Parathyroid adenoma (tissue), 2 donors: ENCODE results near the gene TSHZ2.
"Not testable (repeated sequence)": the region's sequence is repeated elsewhere in the genome, so short reads cannot be mapped to it uniquely, and the experiment has no call there.

Experiments used
- H2AFZ ChIP-seq: fragments of 300-600 bp; sonication (generic); one replicate; pipeline ENCODE4 v1.7.0; 2017; ENCODE audit warnings: antibody characterized with exemption, mild to moderate bottlenecking
- H3K27ac ChIP-seq: fragments of 300-600 bp; sonication (generic); one replicate; pipeline ENCODE4 v1.7.0; 2017
- H3K27me3 ChIP-seq: fragments of 300-600 bp; sonication (generic); one replicate; pipeline ENCODE4 v1.7.0; 2017; ENCODE audit warnings: low read length; ENCODE audit not compliant: control insufficient read depth, insufficient read depth
- H3K36me3 ChIP-seq: fragments of 300-600 bp; sonication (generic); one replicate; pipeline ENCODE4 v1.7.0; 2017; ENCODE audit warnings: low read length; ENCODE audit not compliant: control insufficient read depth, insufficient read depth
- H3K4me1 ChIP-seq: fragments of 300-600 bp; sonication (generic); one replicate; pipeline ENCODE4 v1.7.0; 2017; ENCODE audit warnings: control low read depth
- H3K4me2 ChIP-seq: fragments of 300-600 bp; sonication (generic); one replicate; pipeline ENCODE4 v1.7.0; 2017; ENCODE audit warnings: low read length
- H3K4me3 ChIP-seq: fragments of 300-600 bp; sonication (generic); one replicate; pipeline ENCODE4 v1.7.0; 2017; ENCODE audit warnings: low read depth, low read length
- H3K79me2 ChIP-seq: fragments of 300-600 bp; sonication (generic); one replicate; pipeline ENCODE4 v1.7.0; 2017; ENCODE audit warnings: control low read depth
- H3K9ac ChIP-seq: fragments of 300-600 bp; sonication (generic); one replicate; pipeline ENCODE4 v1.7.0; 2017; ENCODE audit warnings: mild to moderate bottlenecking
- H3K9me3 ChIP-seq: fragments of 300-600 bp; sonication (generic); one replicate; pipeline ENCODE4 v1.7.0; 2017; ENCODE audit warnings: low read length; ENCODE audit not compliant: control insufficient read depth
- TF ChIP-seq, protein P1 (sequence below): fragments of 300-600 bp; sonication (generic); IDR thresholded peaks from one replicate; pipeline ENCODE4 v1.7.0; 2017; ENCODE audit warnings: antibody characterized with exemption, mild to moderate bottlenecking
- donor health status: primary hyperparathyroidism.

TSHZ2 gene

DNA sequence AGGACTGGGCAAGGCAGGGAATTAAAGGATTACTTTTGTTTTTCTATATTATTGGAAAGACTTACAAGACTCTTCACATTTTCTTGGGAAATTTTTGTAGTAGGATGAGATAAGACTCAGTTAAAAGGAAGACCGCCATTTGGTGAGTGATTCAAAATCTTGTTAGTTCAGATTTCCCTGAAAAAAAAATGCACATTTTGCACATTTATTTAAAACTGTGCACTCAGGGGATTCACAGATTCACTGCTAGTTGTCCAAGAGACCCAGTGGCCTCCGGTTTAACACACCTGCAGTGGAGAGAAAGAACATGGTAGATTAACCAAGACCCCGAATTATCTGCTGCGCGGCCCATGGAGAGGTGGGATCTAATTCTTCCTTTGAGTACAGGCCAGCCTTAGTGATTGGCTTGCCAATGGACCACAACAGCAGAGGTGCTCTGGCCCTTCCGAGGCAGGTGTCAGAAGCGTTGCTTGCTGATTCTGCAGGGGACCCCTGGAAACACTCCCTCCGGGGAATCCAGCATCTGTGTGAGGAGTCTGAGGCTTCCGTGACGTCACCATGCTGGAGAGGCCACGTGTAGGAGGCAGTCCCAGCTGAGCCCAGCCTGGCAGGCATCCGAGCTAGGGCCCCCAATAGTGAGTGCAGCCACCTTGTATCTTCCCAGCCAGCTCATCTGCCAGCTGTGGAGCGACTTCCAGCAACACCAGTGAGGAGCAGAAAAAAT, 552.6 kb downstream of the TSHZ2 start:
- Histone ChIP-seq H3K27me3 (no peaks in the 10 kb centered on the region), H3K9me3 (no peaks in the 10 kb centered on the region), H3K36me3 (no peaks in the 10 kb centered on the region), H3K9ac (no peak overlapping the region), H2AFZ (no peak overlapping the region), H3K4me3 (no peak overlapping the region), H3K4me1 (no peaks in the 10 kb centered on the region), H3K4me2 (no peak overlapping the region), H3K27ac (no peak overlapping the region), H3K79me2 (no peaks in the 10 kb centered on the region)
- TF ChIP-seq, protein P1, sequence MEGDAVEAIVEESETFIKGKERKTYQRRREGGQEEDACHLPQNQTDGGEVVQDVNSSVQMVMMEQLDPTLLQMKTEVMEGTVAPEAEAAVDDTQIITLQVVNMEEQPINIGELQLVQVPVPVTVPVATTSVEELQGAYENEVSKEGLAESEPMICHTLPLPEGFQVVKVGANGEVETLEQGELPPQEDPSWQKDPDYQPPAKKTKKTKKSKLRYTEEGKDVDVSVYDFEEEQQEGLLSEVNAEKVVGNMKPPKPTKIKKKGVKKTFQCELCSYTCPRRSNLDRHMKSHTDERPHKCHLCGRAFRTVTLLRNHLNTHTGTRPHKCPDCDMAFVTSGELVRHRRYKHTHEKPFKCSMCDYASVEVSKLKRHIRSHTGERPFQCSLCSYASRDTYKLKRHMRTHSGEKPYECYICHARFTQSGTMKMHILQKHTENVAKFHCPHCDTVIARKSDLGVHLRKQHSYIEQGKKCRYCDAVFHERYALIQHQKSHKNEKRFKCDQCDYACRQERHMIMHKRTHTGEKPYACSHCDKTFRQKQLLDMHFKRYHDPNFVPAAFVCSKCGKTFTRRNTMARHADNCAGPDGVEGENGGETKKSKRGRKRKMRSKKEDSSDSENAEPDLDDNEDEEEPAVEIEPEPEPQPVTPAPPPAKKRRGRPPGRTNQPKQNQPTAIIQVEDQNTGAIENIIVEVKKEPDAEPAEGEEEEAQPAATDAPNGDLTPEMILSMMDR = no peak

DNA sequence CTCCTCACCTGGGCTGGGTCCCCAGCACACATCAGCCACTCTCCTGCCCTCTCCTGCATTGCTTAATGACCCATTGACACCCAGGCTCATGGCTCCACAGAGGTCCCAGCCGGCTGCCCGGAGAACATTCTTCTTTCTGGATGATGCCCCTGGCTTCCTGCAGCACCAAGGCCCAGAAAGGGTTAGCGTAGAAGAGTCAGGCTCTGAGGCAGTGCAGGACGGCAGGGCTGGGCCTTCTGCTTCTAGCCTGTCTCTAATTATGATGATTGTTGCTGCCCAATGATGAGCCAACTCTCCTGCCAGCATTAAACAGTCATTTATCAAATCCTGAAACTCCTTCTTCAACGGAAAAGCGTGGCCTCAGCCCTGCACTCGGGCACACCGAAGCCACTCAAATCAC, 555.0 kb downstream of the TSHZ2 start:
- H2AFZ ChIP-seq = no peak overlapping the region
- H3K9me3 ChIP-seq = no peaks in the 10 kb centered on the region
- no peaks in the 10 kb centered on the region for H3K79me2 ChIP-seq
- H3K4me3 ChIP-seq = no peak overlapping the region
- H3K9ac ChIP-seq = no peak overlapping the region
- no peak overlapping the region for H3K4me2 ChIP-seq
- no peak overlapping the region for H3K27ac ChIP-seq
- H3K36me3 ChIP-seq = no peaks in the 10 kb centered on the region
- H3K4me1 ChIP-seq = no peaks in the 10 kb centered on the region
- H3K27me3 ChIP-seq = no peaks in the 10 kb centered on the region
- TF ChIP-seq, protein P1 = no peak

DNA sequence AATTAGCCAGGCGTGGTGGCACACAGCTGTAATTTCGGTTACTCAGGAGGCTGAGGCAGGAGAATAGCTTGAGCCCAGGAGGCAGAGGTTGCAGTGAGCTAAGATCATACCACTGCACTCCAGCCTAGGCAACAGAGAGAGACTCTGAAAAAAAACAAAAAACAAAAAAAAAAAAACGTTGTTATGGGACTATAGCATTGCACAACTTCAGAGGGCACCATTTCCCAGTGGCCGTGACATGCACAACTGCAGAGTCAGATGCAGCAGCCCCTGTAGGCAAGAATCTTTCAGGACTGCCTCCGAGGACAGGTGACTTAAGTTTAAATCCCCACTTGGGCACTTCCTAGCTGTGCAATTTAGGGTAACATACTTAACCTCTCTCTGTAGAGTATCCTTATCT, 557.5 kb downstream of the TSHZ2 start:
- no peaks in the 10 kb centered on the region for H3K4me1 ChIP-seq
- H3K9me3 ChIP-seq = no peaks in the 10 kb centered on the region
- H3K36me3 ChIP-seq = no peaks in the 10 kb centered on the region
- no peaks in the 10 kb centered on the region for H3K79me2 ChIP-seq
- no peak overlapping the region for H3K4me2 ChIP-seq
- no peak overlapping the region for H3K9ac ChIP-seq
- no peak overlapping the region for H2AFZ ChIP-seq
- TF ChIP-seq, protein P1 = no peak
- H3K4me3 ChIP-seq = no peak overlapping the region
- no peaks in the 10 kb centered on the region for H3K27me3 ChIP-seq
- H3K27ac ChIP-seq = no peak overlapping the region

DNA sequence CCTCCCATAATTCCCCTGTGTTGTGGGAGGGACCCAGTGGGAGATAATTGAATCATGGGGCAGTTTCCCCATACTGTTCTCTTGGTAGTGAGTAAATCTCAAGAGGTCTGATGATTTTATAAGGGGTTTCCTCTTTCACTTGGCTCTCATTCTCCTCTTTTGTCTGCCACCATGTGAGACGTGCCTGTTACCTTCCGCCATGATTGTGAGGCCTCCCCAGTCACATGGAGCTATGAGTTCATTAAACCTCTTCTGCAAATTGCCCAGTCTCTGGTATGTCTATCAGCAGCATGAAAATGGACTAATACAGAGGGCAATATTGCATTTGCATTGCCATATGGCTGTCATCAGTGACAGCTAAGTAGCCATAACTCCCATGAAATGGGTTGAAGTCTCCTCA, 558.3 kb downstream of the TSHZ2 start:
- Histone ChIP-seq H3K36me3 (no peaks in the 10 kb centered on the region), H3K4me3 (no peak overlapping the region), H3K9ac (no peak overlapping the region), H3K27me3 (no peaks in the 10 kb centered on the region), H3K4me1 (no peaks in the 10 kb centered on the region), H3K27ac (no peak overlapping the region), H3K9me3 (no peaks in the 10 kb centered on the region), H3K79me2 (no peaks in the 10 kb centered on the region), H3K4me2 (no peak overlapping the region), H2AFZ (no peak overlapping the region)
- TF ChIP-seq, protein P1 = no peak

DNA sequence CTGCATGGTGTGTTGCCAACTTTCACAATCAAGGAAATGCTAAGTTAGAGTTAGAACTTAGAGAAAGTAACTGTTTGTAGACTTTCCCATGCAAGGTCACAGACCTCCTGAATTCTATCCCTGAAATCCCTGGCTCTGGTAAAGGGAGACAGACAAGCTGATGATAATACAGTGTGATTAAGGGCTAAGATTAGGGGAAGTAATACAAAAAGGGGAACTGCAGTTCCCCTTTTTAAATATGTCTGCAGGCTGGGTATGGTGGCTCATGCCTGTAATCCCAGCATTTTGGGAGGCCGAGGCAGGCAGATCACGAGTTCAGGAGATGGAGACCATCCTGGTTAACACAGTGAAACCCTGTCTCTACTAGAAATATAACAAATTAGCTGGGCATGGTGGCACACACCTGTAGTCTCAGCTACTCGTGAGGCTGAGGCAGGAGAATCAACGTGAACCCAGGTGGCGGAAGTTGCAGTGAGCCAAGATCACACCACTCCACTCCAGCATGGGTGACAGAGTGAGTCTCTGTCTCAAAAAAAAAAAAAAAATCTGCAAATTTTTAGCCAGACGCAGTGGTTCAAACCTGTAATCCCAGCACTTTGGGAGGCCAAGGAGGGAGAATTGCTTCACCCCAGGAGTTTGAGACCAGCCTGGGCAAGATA, 560.6 kb downstream of the TSHZ2 start:
- not testable (repeated sequence) for H3K9me3 ChIP-seq, H2AFZ ChIP-seq

More for the DNA sequence above, 560.6 kb downstream of the TSHZ2 start:
- not testable (repeated sequence) for H3K36me3 ChIP-seq, H3K9ac ChIP-seq, H3K4me2 ChIP-seq, H3K4me3 ChIP-seq, H3K79me2 ChIP-seq, H3K27me3 ChIP-seq, H3K4me1 ChIP-seq, H3K27ac ChIP-seq
